WTC11 (cell line): ENCODE results near the gene MAML2. TPM values are rescaled to one million over a fixed set of nuclear protein-coding genes. Genes with fewer than 3 reads are reported as not detected.
A peak's percentile ranks its signal among the peaks of the same experiment; 100 is the strongest.

Experiments used
- ATAC-seq: fragments of 200-7000 bp; cut with Tn5 transposase; 2 replicates; pipeline ENCODE4 v1.10.0; 2021; ENCODE audit warnings: mild to moderate bottlenecking, moderate library complexity
- CTCF ChIA-PET: fragments of 300-600 bp; sonication (Branson Sonifier 250); formaldehyde crosslinking; loops from one replicate; lab custom pipeline; 2021; ENCODE audit warnings: antibody characterized with exemption; lab: Charles Lee
- POLR2A ChIA-PET: fragments of 350-600 bp; sonication (Branson Sonifier 250); formaldehyde crosslinking; loops from one replicate; lab custom pipeline; 2021; ENCODE audit warnings: antibody characterized with exemption; lab: Charles Lee
- DNase-seq: peaks from one replicate; pipeline ENCODE4 v3.0.0; 2021; ENCODE audit warnings: low spot score
- H3K27ac Mint-ChIP-seq: 2 replicates; pipeline ENCODE4 v1.8.0; 2021; ENCODE audit warnings: mixed read lengths
- H3K27me3 Mint-ChIP-seq: 2 replicates; pipeline ENCODE4 v1.8.0; 2021; ENCODE audit warnings: low read depth, mild to moderate bottlenecking, moderate library complexity, mixed read lengths
- H3K36me3 Mint-ChIP-seq: 2 replicates; pipeline ENCODE4 v1.8.0; 2021; ENCODE audit warnings: mixed read lengths
- H3K4me1 Mint-ChIP-seq: 2 replicates; pipeline ENCODE4 v1.8.0; 2022; ENCODE audit warnings: mixed read lengths
- H3K4me3 Mint-ChIP-seq: 2 replicates; pipeline ENCODE4 v1.8.0; 2021; ENCODE audit warnings: mild to moderate bottlenecking, moderate library complexity, mixed read lengths
- H3K9me3 Mint-ChIP-seq: 2 replicates; pipeline ENCODE4 v1.8.0; 2021; ENCODE audit warnings: mixed read lengths
- CBFB ChIP-seq: sonication (generic); formaldehyde crosslinking; IDR thresholded peaks from 2 replicates; pipeline ENCODE4 v1.8.1; 2022; ENCODE audit warnings: mild to moderate bottlenecking, low read depth, missing genetic modification reagents
- CREB1 ChIP-seq: sonication (generic); formaldehyde crosslinking; IDR thresholded peaks from 2 replicates; pipeline ENCODE4 v1.8.0; 2023; ENCODE audit warnings: mild to moderate bottlenecking, missing genetic modification reagents
- CREM ChIP-seq: sonication (generic); formaldehyde crosslinking; IDR thresholded peaks from 2 replicates; pipeline ENCODE4 v1.8.1; 2022; ENCODE audit warnings: mild to moderate bottlenecking, missing genetic modification reagents, moderate library complexity
- ELF4 ChIP-seq: sonication (generic); formaldehyde crosslinking; IDR thresholded peaks from 2 replicates; pipeline ENCODE4 v1.8.1; 2022; ENCODE audit warnings: low read depth, mild to moderate bottlenecking, moderate library complexity, missing genetic modification reagents
- FOXK1 ChIP-seq: sonication (generic); formaldehyde crosslinking; IDR thresholded peaks from 2 replicates; pipeline ENCODE4 v1.8.0; 2022; ENCODE audit warnings: mild to moderate bottlenecking, moderate library complexity, missing genetic modification reagents
- FOXP1 ChIP-seq: sonication (generic); formaldehyde crosslinking; IDR thresholded peaks from 2 replicates; pipeline ENCODE4 v1.8.0; 2022; ENCODE audit warnings: missing genetic modification reagents, mild to moderate bottlenecking, moderate library complexity, borderline replicate concordance
- GTF2I ChIP-seq: fragments of 250-450 bp; sonication (Bioruptor Pico); conservative IDR thresholded peaks from 2 replicates; pipeline ENCODE4 v1.4.0; 2021; ENCODE audit warnings: mild to moderate bottlenecking
- KAT7 ChIP-seq: sonication (generic); formaldehyde crosslinking; IDR thresholded peaks from 2 replicates; pipeline ENCODE4 v1.8.1; 2023; ENCODE audit warnings: missing genetic modification reagents, mild to moderate bottlenecking, borderline replicate concordance
- NFATC4 ChIP-seq: fragments of 250-450 bp; sonication (Bioruptor Pico); IDR thresholded peaks from 2 replicates; pipeline ENCODE4 v1.9.0; 2021; ENCODE audit warnings: mild to moderate bottlenecking
- NFYB ChIP-seq: sonication (generic); formaldehyde crosslinking; conservative IDR thresholded peaks from 2 replicates; pipeline ENCODE4 v1.8.0; 2022; ENCODE audit warnings: low read depth, missing genetic modification reagents
- TCF7 ChIP-seq: sonication (generic); formaldehyde crosslinking; IDR thresholded peaks from 2 replicates; pipeline ENCODE4 v1.8.0; 2022; ENCODE audit warnings: mild to moderate bottlenecking, low read depth, missing genetic modification reagents, moderate library complexity
- ZNF263 ChIP-seq: sonication (generic); formaldehyde crosslinking; IDR thresholded peaks from 2 replicates; pipeline ENCODE4 v1.8.1; 2022; ENCODE audit warnings: low read depth, mild to moderate bottlenecking, moderate library complexity, missing genetic modification reagents
- ZNF416 ChIP-seq: fragments of 250-450 bp; sonication (Bioruptor Pico); IDR thresholded peaks from 2 replicates; pipeline ENCODE4 v1.9.0; 2021; ENCODE audit warnings: mild to moderate bottlenecking, inconsistent platforms
- ZNF671 ChIP-seq: fragments of 250-450 bp; sonication (Bioruptor Pico); IDR thresholded peaks from 2 replicates; pipeline ENCODE4 v1.8.0; 2021; ENCODE audit warnings: mild to moderate bottlenecking
- total RNA-seq: library from RNA; stranded (reverse); gene quantifications from 3 replicates; pipeline ENCODE4 v1.2.3, GENCODE V29; 2021
- TF ChIP-seq, protein P1 (sequence below): sonication (generic); formaldehyde crosslinking; IDR thresholded peaks from 2 replicates; pipeline ENCODE4 v1.8.1; 2023; ENCODE audit warnings: mild to moderate bottlenecking, missing genetic modification reagents, borderline replicate concordance
- TF ChIP-seq, protein P2 (sequence below): fragments of 250-450 bp; sonication (Bioruptor Pico); IDR thresholded peaks from 2 replicates; pipeline ENCODE4 v1.9.0; 2021; ENCODE audit warnings: moderate library complexity, mild to moderate bottlenecking, inconsistent platforms, borderline replicate concordance
- TF ChIP-seq, protein P3 (sequence below): sonication (generic); formaldehyde crosslinking; IDR thresholded peaks from 2 replicates; pipeline ENCODE4 v1.8.0; 2022; ENCODE audit warnings: mild to moderate bottlenecking, missing genetic modification reagents
- TF ChIP-seq, protein P4 (sequence below): sonication (generic); formaldehyde crosslinking; IDR thresholded peaks from 2 replicates; pipeline ENCODE4 v1.8.1; 2023; ENCODE audit warnings: mild to moderate bottlenecking, missing genetic modification reagents, moderate library complexity
- TF ChIP-seq, protein P5 (sequence below): fragments of 250-450 bp; sonication (Bioruptor Pico); conservative IDR thresholded peaks from 2 replicates; pipeline ENCODE4 v1.9.0; 2021; ENCODE audit warnings: mild to moderate bottlenecking

The MAML2 gene
- total RNA-seq, 1 experiment from 2014 or later: 8.1 TPM

DNA sequence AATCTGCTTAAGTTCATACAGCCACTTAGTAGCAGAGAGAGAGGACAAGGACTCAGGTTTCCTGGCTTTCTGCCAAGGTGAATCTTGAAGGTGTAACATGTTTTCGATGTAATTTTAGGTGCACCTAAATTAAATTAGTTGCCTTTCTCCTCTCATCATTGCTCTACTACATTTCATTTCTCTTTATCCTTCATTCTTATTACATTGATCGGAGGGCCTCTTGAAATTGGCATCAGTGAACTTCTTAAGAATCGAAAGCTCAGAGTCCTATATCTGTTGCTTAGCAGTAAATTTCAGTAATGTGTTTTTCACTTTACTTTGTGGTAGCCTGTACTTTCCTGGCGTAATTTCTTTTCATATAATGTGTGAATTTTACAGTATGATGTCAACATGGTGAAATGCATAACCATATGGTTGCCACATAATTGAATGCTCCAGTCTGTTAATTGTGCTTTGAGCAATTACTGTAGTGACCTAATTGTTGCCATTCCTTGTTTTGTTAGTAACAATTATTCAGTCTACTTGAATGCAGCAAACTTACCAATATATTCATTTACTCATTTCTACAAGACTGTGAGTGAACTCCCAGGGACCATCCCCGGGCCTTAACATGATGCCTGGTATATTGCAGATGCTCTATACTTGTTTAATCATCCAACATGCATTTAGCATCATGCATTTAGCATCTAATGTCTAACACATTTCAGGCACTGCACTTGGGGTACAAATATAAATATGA, 138.1 kb downstream of the MAML2 start (continued):
- TF ChIP-seq, protein P1, sequence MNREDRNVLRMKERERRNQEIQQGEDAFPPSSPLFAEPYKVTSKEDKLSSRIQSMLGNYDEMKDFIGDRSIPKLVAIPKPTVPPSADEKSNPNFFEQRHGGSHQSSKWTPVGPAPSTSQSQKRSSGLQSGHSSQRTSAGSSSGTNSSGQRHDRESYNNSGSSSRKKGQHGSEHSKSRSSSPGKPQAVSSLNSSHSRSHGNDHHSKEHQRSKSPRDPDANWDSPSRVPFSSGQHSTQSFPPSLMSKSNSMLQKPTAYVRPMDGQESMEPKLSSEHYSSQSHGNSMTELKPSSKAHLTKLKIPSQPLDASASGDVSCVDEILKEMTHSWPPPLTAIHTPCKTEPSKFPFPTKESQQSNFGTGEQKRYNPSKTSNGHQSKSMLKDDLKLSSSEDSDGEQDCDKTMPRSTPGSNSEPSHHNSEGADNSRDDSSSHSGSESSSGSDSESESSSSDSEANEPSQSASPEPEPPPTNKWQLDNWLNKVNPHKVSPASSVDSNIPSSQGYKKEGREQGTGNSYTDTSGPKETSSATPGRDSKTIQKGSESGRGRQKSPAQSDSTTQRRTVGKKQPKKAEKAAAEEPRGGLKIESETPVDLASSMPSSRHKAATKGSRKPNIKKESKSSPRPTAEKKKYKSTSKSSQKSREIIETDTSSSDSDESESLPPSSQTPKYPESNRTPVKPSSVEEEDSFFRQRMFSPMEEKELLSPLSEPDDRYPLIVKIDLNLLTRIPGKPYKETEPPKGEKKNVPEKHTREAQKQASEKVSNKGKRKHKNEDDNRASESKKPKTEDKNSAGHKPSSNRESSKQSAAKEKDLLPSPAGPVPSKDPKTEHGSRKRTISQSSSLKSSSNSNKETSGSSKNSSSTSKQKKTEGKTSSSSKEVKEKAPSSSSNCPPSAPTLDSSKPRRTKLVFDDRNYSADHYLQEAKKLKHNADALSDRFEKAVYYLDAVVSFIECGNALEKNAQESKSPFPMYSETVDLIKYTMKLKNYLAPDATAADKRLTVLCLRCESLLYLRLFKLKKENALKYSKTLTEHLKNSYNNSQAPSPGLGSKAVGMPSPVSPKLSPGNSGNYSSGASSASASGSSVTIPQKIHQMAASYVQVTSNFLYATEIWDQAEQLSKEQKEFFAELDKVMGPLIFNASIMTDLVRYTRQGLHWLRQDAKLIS (CRISPR knock-in tag): no peak
- TF ChIP-seq CREB1 (no peak), CREM (CRISPR knock-in tag) (no peak), TCF7 (no peak), NFATC4 (CRISPR knock-in tag) (no peak)

DNA sequence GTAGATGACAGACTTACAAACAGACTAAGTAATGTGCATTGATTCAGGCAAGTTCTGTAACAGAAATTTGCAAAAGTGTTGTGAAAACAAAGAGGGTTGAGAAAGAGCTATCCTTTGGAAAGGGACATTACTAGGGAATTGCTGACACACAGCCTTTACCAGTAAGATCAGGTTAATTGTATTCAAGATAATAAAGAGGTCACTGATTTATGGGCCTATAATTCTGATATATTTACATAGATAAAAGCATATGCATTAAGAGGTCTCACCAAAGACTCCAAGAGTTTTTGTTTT, 138.7 kb downstream of the MAML2 start:
- H3K4me1 Mint-ChIP-seq: peaks cover 71% of the 10 kb centered on the region
- H3K27me3 Mint-ChIP-seq: no peaks in the 10 kb centered on the region
- H3K36me3 Mint-ChIP-seq: peaks cover 4% of the 10 kb centered on the region; the same call in 1 of the 2 replicates
- peaks cover 4% of the 10 kb centered on the region; the same call in 1 of the 2 replicates for H3K9me3 Mint-ChIP-seq
- POLR2A ChIA-PET: no interaction called here
- TF ChIP-seq NFATC4 (CRISPR knock-in tag) (no peak), ZNF416 (CRISPR knock-in tag) (no peak), ZNF671 (CRISPR knock-in tag) (no peak), CBFB (CRISPR knock-in tag) (no peak), FOXP1 (CRISPR knock-in tag) (no peak), ELF4 (no peak), KAT7 (CRISPR knock-in tag) (no peak), NFYB (no peak), GTF2I (no peak), FOXK1 (CRISPR knock-in tag) (no peak), ZNF263 (CRISPR knock-in tag) (no peak)
- TF ChIP-seq, protein P2, sequence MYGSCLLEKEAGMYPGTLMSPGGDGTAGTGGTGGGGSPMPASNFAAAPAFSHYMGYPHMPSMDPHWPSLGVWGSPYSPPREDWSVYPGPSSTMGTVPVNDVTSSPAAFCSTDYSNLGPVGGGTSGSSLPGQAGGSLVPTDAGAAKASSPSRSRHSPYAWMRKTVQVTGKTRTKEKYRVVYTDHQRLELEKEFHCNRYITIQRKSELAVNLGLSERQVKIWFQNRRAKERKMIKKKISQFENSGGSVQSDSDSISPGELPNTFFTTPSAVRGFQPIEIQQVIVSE (CRISPR knock-in tag): no peak
- TF ChIP-seq, protein P3, sequence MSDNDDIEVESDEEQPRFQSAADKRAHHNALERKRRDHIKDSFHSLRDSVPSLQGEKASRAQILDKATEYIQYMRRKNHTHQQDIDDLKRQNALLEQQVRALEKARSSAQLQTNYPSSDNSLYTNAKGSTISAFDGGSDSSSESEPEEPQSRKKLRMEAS (CRISPR knock-in tag): no peak
- TF ChIP-seq, protein P4, sequence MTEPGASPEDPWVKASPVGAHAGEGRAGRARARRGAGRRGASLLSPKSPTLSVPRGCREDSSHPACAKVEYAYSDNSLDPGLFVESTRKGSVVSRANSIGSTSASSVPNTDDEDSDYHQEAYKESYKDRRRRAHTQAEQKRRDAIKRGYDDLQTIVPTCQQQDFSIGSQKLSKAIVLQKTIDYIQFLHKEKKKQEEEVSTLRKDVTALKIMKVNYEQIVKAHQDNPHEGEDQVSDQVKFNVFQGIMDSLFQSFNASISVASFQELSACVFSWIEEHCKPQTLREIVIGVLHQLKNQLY (CRISPR knock-in tag): no peak
- TF ChIP-seq, protein P5, sequence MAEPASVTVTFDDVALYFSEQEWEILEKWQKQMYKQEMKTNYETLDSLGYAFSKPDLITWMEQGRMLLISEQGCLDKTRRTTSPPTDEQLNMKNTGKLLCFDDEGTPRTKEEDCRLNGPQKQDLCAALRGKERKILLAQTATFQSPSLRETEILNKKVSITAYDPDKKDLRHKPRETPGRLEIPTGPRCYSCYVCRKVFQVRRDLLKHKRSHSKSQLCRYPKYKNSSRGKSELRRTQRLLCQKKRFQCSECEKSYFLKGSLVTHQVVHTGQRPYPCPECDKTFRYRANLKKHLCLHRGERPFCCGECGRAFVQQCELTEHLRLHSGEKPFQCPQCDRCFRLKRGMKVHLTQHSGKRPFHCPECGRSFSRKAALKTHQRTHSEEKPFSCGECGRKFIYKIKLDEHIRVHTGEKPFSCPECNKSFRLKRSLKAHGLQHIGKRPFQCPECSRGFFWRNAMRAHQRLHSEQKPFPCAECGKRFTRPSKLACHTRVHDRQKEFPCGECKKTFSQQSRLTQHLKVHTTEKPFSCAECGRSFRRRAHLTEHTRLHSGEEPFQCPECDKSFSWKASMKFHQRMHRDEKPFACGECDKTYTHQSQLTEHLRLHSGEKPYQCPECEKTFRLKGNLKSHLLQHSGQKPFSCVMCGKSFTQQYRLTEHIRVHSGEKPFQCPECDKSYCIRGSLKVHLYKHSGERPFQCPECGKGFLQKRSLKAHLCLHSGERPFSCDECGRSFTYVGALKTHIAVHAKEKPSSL (CRISPR knock-in tag): no peak
- TF ChIP-seq, all 79 proteins: peak for 0
- H3K27ac Mint-ChIP-seq: peak overlapping the region; percentile 55; the same call in 1 of the 2 replicates
- DNase-seq (no peak), ATAC-seq (no peak)
- CTCF ChIA-PET: no interaction called here
- no peak overlapping the region for H3K4me3 Mint-ChIP-seq
